ENCODE results near the gene THAP5. TPM values are rescaled to one million over a fixed set of nuclear protein-coding genes. Genes with fewer than 3 reads are reported as not detected.

Gene THAP5
- total RNA-seq, 1 experiment from 2014 or later = 19.5 TPM

- TF ChIP-seq PRDM15 (CRISPR knock-in tag; IDR thresholded peaks at IDR 0.05) = no peak
These were observed 30.9 kb upstream of the THAP5 start (continued) for GRCh38 chr7:108600399-108600798.

- TF ChIP-seq ATF3 (CRISPR knock-in tag; conservative IDR thresholded peaks at IDR 0.05) = no peak
- H3K4me1 Mint-ChIP-seq = peaks cover 30% of the 10 kb centered on the region
- H3K4me3 Mint-ChIP-seq = no peak overlapping the region
- POLR2A ChIA-PET = no interaction called here
- CTCF ChIA-PET = no interaction called here
- peaks cover 4% of the 10 kb centered on the region; the same call in 1 of the 2 replicates for H3K9me3 Mint-ChIP-seq
- no peaks in the 10 kb centered on the region for H3K27me3 Mint-ChIP-seq (ENCODE audit: low read depth)
- H3K36me3 Mint-ChIP-seq = no peaks in the 10 kb centered on the region
- ATAC-seq (no peak), DNase-seq (ENCODE audit: low spot score) (no peak)
- H3K27ac Mint-ChIP-seq = no peak overlapping the region
These were observed 29.5 kb upstream of the THAP5 start for GRCh38 chr7:108598914-108599580.

- Mint-ChIP-seq H3K4me1 (peaks cover 31% of the 10 kb centered on the region), H3K36me3 (no peaks in the 10 kb centered on the region), H3K27me3 (ENCODE audit: low read depth) (no peaks in the 10 kb centered on the region), H3K4me3 (no peak overlapping the region), H3K27ac (no peak overlapping the region), H3K9me3 (peaks cover 4% of the 10 kb centered on the region; the same call in 1 of the 2 replicates)
- ATAC-seq (no peak), DNase-seq (ENCODE audit: low spot score) (no peak)
- TF ChIP-seq E2F5 (CRISPR knock-in tag; IDR thresholded peaks at IDR 0.05) (no peak), ZNF425 (CRISPR knock-in tag; conservative IDR thresholded peaks at IDR 0.05) (no peak), ATF2 (CRISPR knock-in tag; IDR thresholded peaks at IDR 0.05; ENCODE audit: borderline replicate concordance, low read depth) (no peak), ZMAT4 (CRISPR knock-in tag; IDR thresholded peaks at IDR 0.05) (no peak), EMX1 (CRISPR knock-in tag; IDR thresholded peaks at IDR 0.05) (no peak)
- CTCF ChIA-PET = no interaction called here
- POLR2A ChIA-PET = no interaction called here
These were observed 28.6 kb upstream of the THAP5 start for GRCh38 chr7:108598153-108598552.

GRCh38 chr7:108596560-108596959 is 27.1 kb upstream of the THAP5 start:
- Mint-ChIP-seq H3K36me3 (no peaks in the 10 kb centered on the region), H3K4me1 (peaks cover 35% of the 10 kb centered on the region), H3K4me3 (no peak overlapping the region), H3K27me3 (ENCODE audit: low read depth) (no peaks in the 10 kb centered on the region), H3K27ac (no peak overlapping the region), H3K9me3 (peaks cover 4% of the 10 kb centered on the region; the same call in 1 of the 2 replicates)
- DNase-seq (ENCODE audit: low spot score) (no peak), ATAC-seq (no peak)
- ChIA-PET CTCF (no interaction called here), POLR2A (no interaction called here)
- TF ChIP-seq ZNF425 (CRISPR knock-in tag; conservative IDR thresholded peaks at IDR 0.05) (no peak), USF2 (CRISPR knock-in tag; IDR thresholded peaks at IDR 0.05) (no peak), FOXP4 (CRISPR knock-in tag; IDR thresholded peaks at IDR 0.05) (no peak), OVOL2 (CRISPR knock-in tag; IDR thresholded peaks at IDR 0.05; ENCODE audit: borderline replicate concordance) (no peak), ZNF317 (CRISPR knock-in tag; IDR thresholded peaks at IDR 0.05; ENCODE audit: borderline replicate concordance, low read depth) (no peak), MAX (CRISPR knock-in tag; IDR thresholded peaks at IDR 0.05) (no peak)
